ENCODE data around the gene GPALPP1.
"Not testable (repeated sequence)": the region's sequence is repeated elsewhere in the genome, so short reads cannot be mapped to it uniquely, and the experiment has no call there.

DNA sequence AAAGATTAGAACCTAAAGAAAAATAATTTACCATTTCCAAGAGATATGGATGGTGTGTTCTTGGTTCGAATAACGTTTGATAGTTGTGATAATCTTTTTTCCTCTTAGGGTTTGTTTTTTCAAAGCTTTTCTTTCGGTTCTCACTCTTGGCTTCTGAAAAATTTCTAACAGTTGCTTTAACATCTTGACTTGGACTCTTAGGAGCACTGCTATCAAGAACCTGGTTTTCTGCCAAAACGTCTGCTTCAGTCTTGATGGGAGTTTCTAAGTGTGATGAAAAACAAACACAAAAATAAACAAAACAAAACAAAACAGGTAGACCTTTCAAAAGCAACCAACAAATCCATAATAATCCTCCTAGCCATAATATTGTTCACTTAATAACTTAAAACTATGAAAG, 45.9 kb upstream of the GPALPP1 start:
- TF ChIP-seq, protein P1, sequence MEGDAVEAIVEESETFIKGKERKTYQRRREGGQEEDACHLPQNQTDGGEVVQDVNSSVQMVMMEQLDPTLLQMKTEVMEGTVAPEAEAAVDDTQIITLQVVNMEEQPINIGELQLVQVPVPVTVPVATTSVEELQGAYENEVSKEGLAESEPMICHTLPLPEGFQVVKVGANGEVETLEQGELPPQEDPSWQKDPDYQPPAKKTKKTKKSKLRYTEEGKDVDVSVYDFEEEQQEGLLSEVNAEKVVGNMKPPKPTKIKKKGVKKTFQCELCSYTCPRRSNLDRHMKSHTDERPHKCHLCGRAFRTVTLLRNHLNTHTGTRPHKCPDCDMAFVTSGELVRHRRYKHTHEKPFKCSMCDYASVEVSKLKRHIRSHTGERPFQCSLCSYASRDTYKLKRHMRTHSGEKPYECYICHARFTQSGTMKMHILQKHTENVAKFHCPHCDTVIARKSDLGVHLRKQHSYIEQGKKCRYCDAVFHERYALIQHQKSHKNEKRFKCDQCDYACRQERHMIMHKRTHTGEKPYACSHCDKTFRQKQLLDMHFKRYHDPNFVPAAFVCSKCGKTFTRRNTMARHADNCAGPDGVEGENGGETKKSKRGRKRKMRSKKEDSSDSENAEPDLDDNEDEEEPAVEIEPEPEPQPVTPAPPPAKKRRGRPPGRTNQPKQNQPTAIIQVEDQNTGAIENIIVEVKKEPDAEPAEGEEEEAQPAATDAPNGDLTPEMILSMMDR (IDR thresholded peaks at IDR 0.05) = not testable (repeated sequence)
- not testable (repeated sequence) for TF ChIP-seq POLR2A (IDR thresholded peaks at IDR 0.05)
